ENCODE results near the gene POC1A.
"Not testable (repeated sequence)": the region's sequence is repeated elsewhere in the genome, so short reads cannot be mapped to it uniquely, and the experiment has no call there.

POC1A gene

GRCh38 chr3:52183786-52184445 is 29.7 kb upstream of the POC1A start:
- DNase-seq, result no peak

DNA sequence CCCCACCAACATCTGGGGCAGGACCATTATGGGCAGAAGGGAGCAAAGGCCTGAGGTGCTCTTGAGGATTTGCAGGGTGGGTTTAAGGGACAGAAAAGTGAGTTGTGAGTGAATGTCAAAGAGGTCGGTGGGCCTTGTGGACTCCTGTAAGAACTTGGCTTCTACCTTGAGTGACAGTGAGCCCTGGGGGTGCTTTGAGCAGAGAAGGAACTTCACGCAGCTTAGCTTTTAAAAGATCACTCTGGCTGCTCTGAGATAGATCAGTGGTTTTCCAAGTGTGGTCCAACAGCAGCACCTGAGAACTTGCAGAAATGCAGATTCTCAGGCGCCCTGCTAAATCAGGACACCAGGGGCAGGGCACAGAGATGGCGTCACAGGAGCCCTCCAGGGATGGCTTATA is 28.5 kb upstream of the POC1A start:
- DNase-seq, result no peak

DNA sequence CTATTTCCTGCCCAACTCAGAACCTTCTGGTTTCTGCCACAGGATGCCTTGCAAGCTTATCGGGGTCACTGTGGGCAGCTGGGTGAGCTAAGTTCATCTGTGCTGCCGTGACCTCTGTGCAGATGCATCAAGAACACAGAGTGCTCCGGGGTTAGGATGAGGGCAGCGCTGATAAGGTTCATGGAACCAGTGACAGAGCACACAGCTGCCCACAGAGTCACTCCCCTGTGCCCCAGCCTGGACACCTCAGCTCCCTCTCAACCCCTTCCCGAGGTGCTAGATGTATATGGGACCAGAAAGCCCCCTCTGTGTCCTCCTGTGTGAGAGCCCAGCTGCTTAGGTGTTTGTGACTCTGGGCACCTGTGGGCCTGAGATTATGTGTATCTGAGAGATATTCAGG is 28.0 kb upstream of the POC1A start:
- no peak for DNase-seq

DNA sequence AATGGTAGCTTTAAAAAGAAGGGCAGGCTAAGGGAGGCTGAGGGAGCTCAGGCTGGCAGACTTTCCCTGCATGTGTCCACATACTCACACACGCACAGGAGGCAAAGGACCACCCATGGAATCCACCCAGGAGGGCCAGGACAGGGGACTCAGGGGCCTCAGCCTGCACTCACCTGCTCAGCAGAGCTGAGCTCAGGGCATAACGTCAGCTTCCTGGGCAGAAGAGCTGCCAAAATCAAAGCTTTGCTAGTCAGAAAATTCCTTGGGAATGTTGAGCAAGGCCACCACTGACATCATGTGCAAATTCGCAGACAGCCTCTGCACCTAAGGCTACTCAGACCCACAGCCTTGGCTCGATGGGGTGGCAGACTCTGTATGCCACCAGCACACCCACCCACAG is 27.3 kb upstream of the POC1A start:
- no peak for DNase-seq

GRCh38 chr3:52178537-52178936 is 24.3 kb upstream of the POC1A start:
- DNase-seq, result no peak

DNA sequence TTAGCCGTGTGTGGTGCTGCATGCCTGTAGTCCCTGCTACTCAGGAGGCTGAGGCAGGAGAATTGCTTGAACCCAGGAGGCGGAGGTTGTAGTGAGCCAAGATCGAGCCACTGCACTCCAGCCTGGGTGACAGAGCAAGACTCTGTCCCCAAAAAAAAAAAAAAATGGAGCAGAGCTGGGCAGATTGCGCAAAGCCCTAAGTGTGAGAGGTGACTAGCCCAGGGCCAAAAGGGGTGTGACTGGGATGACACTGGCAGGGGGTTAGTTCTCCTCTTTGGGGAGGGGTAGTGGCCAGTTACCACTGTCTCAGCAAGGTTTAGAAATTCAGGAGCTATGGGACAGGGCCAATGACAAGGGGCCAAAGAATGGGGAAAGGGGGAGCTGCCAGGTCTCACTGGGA is 23.9 kb upstream of the POC1A start:
- not testable (repeated sequence) for DNase-seq

- no peak for DNase-seq
These were observed 23.4 kb upstream of the POC1A start for GRCh38 chr3:52177701-52178042.

DNA sequence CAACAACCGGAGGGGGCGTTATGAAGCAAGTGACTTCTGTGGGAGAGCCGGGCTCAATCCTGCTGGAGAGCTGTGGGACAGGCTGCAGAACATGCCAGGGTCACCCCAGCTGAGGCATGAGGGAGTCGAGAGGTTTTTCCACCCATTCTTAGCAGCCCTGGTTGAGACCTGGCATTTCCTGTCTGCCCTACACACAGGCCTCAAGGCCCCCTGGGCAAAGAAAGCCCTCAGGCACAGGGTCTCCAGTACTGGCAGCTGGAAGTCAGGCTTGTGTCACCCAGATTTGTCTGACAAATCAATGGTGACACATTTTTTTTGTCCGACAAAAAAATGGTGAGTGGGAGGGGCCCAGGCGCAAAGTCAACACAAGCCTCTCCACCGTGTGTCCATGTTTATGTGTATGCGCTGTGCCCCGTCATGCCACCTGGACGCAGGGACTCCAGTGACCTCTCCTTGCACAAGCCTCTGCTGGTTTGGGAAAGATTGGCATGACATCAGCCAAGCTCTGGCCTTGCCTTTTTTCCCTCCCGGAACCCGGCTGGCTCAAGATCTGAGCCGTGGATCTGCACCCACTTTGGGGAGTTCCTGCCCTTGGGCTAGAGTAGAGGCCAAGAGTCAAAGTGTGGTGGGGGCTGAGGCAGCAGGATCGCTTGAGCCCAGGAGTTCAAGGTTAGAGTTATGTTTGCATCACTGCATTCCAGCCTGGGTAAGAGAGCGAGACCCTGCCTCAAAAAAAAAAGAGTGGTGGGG is 22.9 kb upstream of the POC1A start:
- no peak for DNase-seq

DNA sequence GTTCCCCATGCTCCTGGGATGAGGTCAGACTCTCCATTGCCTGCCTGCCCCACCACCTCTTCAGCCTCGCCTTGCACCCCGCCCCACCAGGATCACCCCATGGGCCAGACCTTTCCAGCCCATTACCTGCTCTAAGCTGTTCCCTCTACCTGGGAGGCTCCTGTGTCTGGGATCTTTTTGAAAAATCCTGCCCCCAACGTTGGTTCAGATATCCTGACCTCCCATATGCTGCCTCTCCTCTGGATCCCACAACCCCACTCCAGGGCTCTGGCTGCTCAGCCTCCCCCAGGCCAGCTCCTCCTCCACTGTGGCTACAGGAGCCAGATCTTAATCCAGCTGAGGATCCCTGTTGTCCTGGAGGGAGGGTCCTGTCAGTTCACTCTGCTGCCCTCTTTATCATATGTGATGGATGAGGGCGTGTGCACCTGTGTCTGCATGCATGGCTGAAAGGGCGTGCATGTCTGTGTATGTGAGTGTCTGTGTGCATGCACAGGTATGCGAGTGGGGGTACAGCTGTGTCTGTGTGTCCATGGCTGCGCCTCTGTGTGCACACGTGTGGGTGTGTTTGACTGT is 22.0 kb upstream of the POC1A start:
- no peak for DNase-seq

DNA sequence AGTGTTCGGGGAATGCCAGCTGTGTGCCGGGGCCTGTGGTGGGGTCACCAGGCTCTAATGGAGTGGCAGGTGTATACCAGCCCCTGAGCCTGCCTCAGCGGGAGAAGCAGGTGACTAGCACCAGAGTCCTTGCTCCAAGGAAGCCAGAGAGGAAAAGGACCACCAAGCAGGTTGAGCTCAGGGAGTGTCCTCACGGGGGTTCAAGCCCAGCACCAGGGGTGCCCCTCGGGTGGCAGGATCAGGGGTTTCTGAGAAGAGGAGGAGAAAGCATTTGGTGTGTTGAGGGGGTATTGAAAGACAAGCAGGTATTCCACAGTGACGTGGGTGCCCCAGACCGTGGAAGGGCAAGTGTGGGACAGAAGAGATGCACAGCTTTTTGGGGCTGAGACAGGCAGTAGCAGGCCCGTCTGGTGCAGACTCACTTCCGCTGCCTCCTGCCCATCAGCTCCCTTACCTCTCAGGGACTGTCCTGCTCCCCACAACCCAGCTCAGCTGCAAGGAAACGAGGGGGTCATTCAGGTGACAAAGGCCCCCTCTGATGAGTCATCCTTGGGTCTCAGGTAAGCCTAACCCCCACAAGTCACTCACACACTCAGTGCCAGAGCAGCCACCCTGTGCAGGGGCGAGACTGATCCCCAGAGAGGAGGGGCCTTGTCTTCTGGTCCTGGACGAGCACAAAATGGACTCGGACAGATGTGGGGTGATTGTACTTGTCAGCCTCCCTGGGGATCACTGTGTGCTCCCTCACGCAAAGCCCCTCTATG is 21.4 kb upstream of the POC1A start:
- DNase-seq, result no peak

- DNase-seq, result no peak
These were observed 20.7 kb upstream of the POC1A start for GRCh38 chr3:52174896-52175295.

- no peak for DNase-seq
These were observed 18.9 kb upstream of the POC1A start for GRCh38 chr3:52173101-52173500.

- no peak for DNase-seq
These were observed 18.1 kb upstream of the POC1A start for GRCh38 chr3:52172262-52172757.

DNA sequence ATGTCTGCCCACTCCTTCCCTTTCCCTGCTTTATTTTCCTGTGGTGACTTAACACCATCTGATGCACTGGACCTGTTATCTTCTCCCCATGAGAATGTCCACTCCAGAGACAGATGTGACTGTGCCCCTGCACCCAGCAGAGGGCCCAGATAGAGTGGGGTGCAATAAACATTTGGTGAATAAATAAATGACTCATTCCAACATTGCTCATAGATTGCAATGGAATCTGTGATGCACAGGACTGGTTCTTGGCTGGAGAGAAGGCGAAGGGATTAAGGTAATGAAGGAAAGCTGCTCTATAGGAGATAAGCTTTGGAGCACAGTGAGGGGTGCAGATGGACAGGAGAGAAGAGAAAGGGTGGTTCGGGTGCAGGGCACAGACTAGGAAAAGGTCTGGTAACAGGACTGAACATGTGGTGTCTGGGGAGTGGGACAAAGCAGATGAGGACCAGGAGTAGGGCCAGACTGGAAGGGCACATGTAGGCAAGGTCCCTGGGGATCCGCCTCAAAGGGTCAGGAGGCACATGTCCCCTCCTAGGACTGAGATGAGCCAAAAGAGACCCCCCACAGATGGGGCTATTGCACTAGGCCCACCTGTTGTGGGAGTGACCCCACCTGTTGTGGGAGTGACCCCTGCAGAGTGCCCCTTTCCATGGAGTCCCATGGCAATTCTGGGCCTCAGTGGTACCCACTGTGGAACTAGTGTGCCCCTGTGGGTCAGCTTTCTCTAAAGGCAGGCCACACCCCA is 17.5 kb upstream of the POC1A start:
- DNase-seq, result no peak

- not testable (repeated sequence) for DNase-seq
These were observed 16.0 kb upstream of the POC1A start for GRCh38 chr3:52170217-52170616.

GRCh38 chr3:52167240-52167639 is 13.0 kb upstream of the POC1A start:
- DNase-seq, result no peak

DNA sequence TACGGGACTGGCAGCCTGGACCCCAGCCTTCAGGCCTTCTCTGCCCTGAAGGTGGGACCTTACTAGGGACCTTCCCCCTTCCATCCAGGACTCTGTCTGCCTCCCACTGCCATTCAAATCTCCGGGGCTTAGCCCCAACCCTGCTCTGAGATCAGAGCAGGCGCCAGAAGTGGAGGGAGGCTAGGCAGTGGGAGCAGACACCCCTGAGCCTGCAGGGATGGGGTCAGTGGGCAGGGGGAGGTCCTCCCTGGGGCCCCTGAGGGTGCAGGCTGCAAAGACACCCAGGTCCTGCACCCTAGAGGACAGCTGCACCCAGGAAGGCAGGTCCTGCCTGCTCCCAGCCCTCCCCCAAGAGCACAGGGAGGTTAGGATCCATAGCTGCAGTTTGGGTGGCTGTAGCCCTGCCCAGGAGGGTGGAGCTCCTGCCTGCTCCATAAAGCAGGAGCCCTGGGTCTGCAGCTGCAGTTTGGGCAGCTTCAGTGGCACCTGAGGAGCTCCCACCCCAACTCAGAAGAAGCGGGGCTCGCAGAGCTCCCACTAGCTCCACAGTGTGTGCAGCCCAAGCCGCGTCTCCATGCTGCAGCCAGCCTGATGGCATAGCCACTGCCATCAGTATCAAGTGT is 8.1 kb upstream of the POC1A start:
- no peak for DNase-seq

DNA sequence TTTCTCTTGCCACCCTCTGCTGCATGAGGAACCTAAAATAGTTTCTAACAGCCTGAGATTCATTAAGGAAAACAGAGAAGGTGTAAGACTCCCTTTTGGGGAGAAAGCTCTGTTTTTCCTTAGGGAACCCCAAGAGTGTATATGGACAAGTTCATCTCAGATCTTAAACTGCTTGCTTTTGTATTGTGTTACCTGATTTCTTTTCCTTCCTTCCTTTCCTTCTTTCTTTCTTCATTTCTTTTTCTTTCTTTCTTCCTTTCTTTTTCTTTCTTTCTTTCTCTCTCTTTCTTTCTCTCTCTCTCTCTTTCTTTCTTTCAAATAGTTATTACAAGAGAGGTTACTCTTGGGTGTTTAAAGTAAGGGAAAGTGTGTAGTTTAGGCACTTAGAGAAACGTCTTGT is 5.3 kb upstream of the POC1A start:
- no peak for DNase-seq

DNA sequence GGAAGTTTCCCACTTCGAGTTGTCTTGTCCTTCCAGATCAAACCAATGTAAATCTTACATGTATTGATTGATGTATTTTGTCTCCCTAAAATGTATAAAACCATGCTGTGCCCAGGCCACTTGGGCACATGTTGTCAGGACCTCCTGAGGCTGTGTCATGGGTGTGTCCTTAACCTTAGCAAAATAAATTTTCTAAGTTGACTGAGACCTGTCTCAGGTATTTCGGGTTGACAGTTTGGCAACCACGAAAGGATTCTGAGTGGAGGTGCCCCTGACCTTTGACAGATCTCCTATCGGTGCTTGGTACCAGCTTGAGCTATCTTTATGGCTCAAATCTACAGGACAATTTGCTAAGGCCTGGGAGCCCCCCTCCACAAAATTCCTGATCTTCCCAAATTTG is 1.7 kb upstream of the POC1A start:
- DNase-seq, result no peak

- no peak for DNase-seq
These were observed 680 bp downstream of the POC1A start for GRCh38 chr3:52153389-52154096.

- DNase-seq, result not testable (repeated sequence)
These were observed 2.2 kb downstream of the POC1A start for GRCh38 chr3:52151991-52152390.

GRCh38 chr3:52150860-52151259 is 3.4 kb downstream of the POC1A start:
- no peak for DNase-seq

All from activated CD8-positive, alpha-beta memory T cell treated with anti-CD3 and anti-CD28 coated beads, Interleukin-2, amount 50 U/mL, for 48 hours (primary cell).